HCT116 (cell line): ENCODE data around the gene RHCE. TPM values are rescaled to one million over a fixed set of nuclear protein-coding genes. Genes with fewer than 3 reads are reported as not detected.

Experiments
- ATAC-seq: fragments of 200-7000 bp; cut with Tn5 transposase; 2 replicates; pipeline ENCODE4 v1.9.1; 2020; ENCODE audit warnings: mild to moderate bottlenecking, moderate library complexity
- BruUV-seq: library from RNA; stranded (reverse); fragments of 400-500 nt; replicated peaks from 2 replicates; lab custom pipeline; 2021; lab: Mats Ljungman, UMichigan
- CTCF ChIA-PET: fragments of 300-600 bp; sonication (Branson Sonifier 250); formaldehyde crosslinking; loops from one replicate; lab custom pipeline; 2021; ENCODE audit warnings: antibody characterized with exemption; lab: Charles Lee
- POLR2A ChIA-PET: fragments of 300-600, 350-600 bp; sonication (Branson Sonifier 250); formaldehyde crosslinking; loops from one replicate; lab custom pipeline; 2021; ENCODE audit warnings: antibody characterized with exemption; lab: Charles Lee
- RAD21 ChIA-PET, 2 experiments: fragments of 300-600 bp; sonication (Branson Sonifier 250); formaldehyde crosslinking; loops; one replicate each; lab custom pipeline; 2023; ENCODE audit warnings: low total read pairs in 2 of 2; ENCODE audit not compliant: uncharacterized antibody in 2 of 2, unreplicated experiment in 2 of 2, low non-redundant PET in 1 of 2; lab: Charles Lee
- DNase-seq: peaks from one replicate; pipeline ENCODE4 v3.0.0-alpha.2; 2010; ENCODE audit warnings: low read depth, low spot score
- H2AFZ ChIP-seq: fragments of 200-600 bp; shearing (Covaris generic), sonication (generic); 2 replicates; pipeline ENCODE4 v1.6.1; 2017; ENCODE audit warnings: low read depth, mixed run types, mixed read lengths, antibody characterized with exemption, low read length; ENCODE audit not compliant: poor library complexity, severe bottlenecking
- H3K27ac ChIP-seq: 2 replicates; pipeline ENCODE4 v1.5.1; 2012; ENCODE audit warnings: low read depth, low read length
- H3K27me3 ChIP-seq: fragments of 200-600 bp; sonication (generic); 2 replicates; pipeline ENCODE4 v1.6.1; 2016; ENCODE audit warnings: mixed run types, low read length, mixed read lengths; ENCODE audit not compliant: insufficient read depth
- H3K36me3 ChIP-seq, 2 experiments: fragments of 200-500 bp in 1 of 2; fragments of 200-600 bp in 1 of 2; sonication (Bioruptor generic) in 1 of 2; sonication (generic) in 1 of 2; 2 replicates each; pipeline versions ENCODE4 v1.5.1 to v1.6.1; 2014 to 2016; ENCODE audit warnings: low read length in 2 of 2, inconsistent platforms in 1 of 2, mixed read lengths in 1 of 2, mixed run types in 1 of 2; ENCODE audit not compliant: insufficient read depth in 2 of 2, control insufficient read depth in 1 of 2
- H3K4me1 ChIP-seq, 2 experiments: fragments of 200-600 bp in 1 of 2; sonication (generic) in 1 of 2; 2 replicates each; pipeline versions ENCODE4 v1.5.1 to v1.6.1; 2012 to 2017; ENCODE audit warnings: low read length in 2 of 2, inconsistent platforms in 1 of 2, mild to moderate bottlenecking in 1 of 2, mixed read lengths in 1 of 2, mixed run types in 1 of 2, moderate library complexity in 1 of 2; ENCODE audit not compliant: insufficient read depth in 2 of 2, control insufficient read depth in 1 of 2
- H3K4me2 ChIP-seq: fragments of 200-600 bp; sonication (generic); 2 replicates; pipeline ENCODE4 v1.6.1; 2017; ENCODE audit warnings: mixed run types, low read length, mixed read lengths
- H3K4me3 ChIP-seq, 2 experiments: fragments of 200-600 bp in 1 of 2; sonication (generic) in 1 of 2; replicated peaks in 1 of 2; 2 replicates each; pipeline ENCODE4 v1.5.1; 2011 to 2016; ENCODE audit warnings: low read length in 2 of 2, control low read depth in 1 of 2, low read depth in 1 of 2, mild to moderate bottlenecking in 1 of 2, mixed read lengths in 1 of 2, mixed run types in 1 of 2
- H3K79me2 ChIP-seq: fragments of 200-600 bp; sonication (generic); 2 replicates; pipeline ENCODE4 v1.6.1; 2017; ENCODE audit warnings: mild to moderate bottlenecking, mixed run types, low read length, moderate library complexity, mixed read lengths; ENCODE audit not compliant: insufficient read depth
- H3K9ac ChIP-seq: fragments of 200-600 bp; sonication (generic); 2 replicates; pipeline ENCODE4 v1.6.1; 2016; ENCODE audit warnings: low read length, mixed read lengths
- H3K9me2 ChIP-seq: fragments of 200-600 bp; sonication (generic), shearing (Covaris generic); 2 replicates; pipeline ENCODE4 v1.6.1; 2017; ENCODE audit warnings: mixed run types, mild to moderate bottlenecking, moderate library complexity; ENCODE audit not compliant: insufficient read depth
- H3K9me3 ChIP-seq, 2 experiments: fragments of 200-500 bp in 1 of 2; fragments of 200-600 bp in 1 of 2; sonication (Bioruptor generic) in 1 of 2; sonication (generic) in 1 of 2; 2 replicates each; pipeline ENCODE4 v1.6.1; 2014 to 2017; ENCODE audit warnings: low read length in 2 of 2, mixed read lengths in 2 of 2, inconsistent platforms in 1 of 2, low read depth in 1 of 2, mild to moderate bottlenecking in 1 of 2, mixed run types in 1 of 2, moderate library complexity in 1 of 2; ENCODE audit not compliant: control insufficient read depth in 1 of 2, insufficient read depth in 1 of 2
- H4K20me1 ChIP-seq: fragments of 200-600 bp; sonication (generic), shearing (Covaris generic); 2 replicates; pipeline ENCODE4 v1.6.1; 2017; ENCODE audit warnings: mixed run types, mild to moderate bottlenecking, moderate library complexity; ENCODE audit not compliant: insufficient read depth
- ATF3 ChIP-seq: IDR thresholded peaks from 2 replicates; pipeline ENCODE4 v1.6.1; 2012
- CEBPB ChIP-seq: IDR thresholded peaks from 2 replicates; pipeline ENCODE4 v1.6.1; 2012; ENCODE audit warnings: low read depth
- CTCF ChIP-seq, 3 experiments: fragments of 200-600 bp in 1 of 3; sonication (generic) in 1 of 3; IDR thresholded peaks in 2 of 3; conservative IDR thresholded peaks in 1 of 3; 2 replicates each; pipeline ENCODE4 v1.5.1; 2012 to 2017; ENCODE audit warnings: low read depth in 2 of 3, low read length in 2 of 3, antibody characterized with exemption in 1 of 3, borderline replicate concordance in 1 of 3, control low read depth in 1 of 3, mild to moderate bottlenecking in 1 of 3, mixed read lengths in 1 of 3, mixed run types in 1 of 3, moderate library complexity in 1 of 3; ENCODE audit not compliant: insufficient read depth in 1 of 3
- EGR1 ChIP-seq: IDR thresholded peaks from 2 replicates; pipeline ENCODE4 v1.6.1; 2012; ENCODE audit warnings: low read depth
- EZH2 ChIP-seq: fragments of 200-600 bp; sonication (generic); IDR thresholded peaks from 2 replicates; pipeline ENCODE4 v1.6.1; 2017; ENCODE audit warnings: antibody characterized with exemption, mixed run types
- JUND ChIP-seq: IDR thresholded peaks from 2 replicates; pipeline ENCODE4 v1.6.1; 2012
- MAX ChIP-seq: IDR thresholded peaks from 2 replicates; pipeline ENCODE4 v1.6.1; 2012
- POLR2AphosphoS5 ChIP-seq: IDR thresholded peaks from 2 replicates; pipeline ENCODE4 v1.6.1; 2011; ENCODE audit warnings: mild to moderate bottlenecking, low read depth, low read length, moderate library complexity
- RAD21 ChIP-seq: IDR thresholded peaks from 2 replicates; pipeline ENCODE4 v1.6.1; 2012; ENCODE audit warnings: low read depth, mild to moderate bottlenecking
- TCF7L2 ChIP-seq: IDR thresholded peaks from 2 replicates; pipeline ENCODE4 v1.7.0; 2011; ENCODE audit warnings: borderline replicate concordance, inconsistent platforms; ENCODE audit not compliant: insufficient read depth, insufficient read length; ENCODE audit errors: extremely low read depth
- YY1 ChIP-seq: IDR thresholded peaks from 2 replicates; pipeline ENCODE4 v1.6.1; 2011; ENCODE audit warnings: low read length, low read depth, moderate library complexity, mild to moderate bottlenecking; ENCODE audit not compliant: insufficient replicate concordance; ENCODE audit errors: extremely low read depth
- ZNF274 ChIP-seq: fragments of 200-500 bp; sonication (Bioruptor generic); IDR thresholded peaks from 2 replicates; pipeline ENCODE4 v1.6.1; 2014; ENCODE audit warnings: mild to moderate bottlenecking, low read depth, low read length, inconsistent platforms
- intact Hi-C: fragments of 100-400 bp; cut with micrococcal nuclease; formaldehyde crosslinking; loops from 2 replicates; pipeline ENCODE4 v1.10.0; 2022
- total RNA-seq: library from RNA; stranded (reverse); gene quantifications from one replicate; pipeline ENCODE4 v1.2.1, GENCODE V29; 2021; ENCODE audit not compliant: unreplicated experiment

Gene RHCE
- total RNA-seq, 1 experiment from 2014 or later, result 0.64 TPM

- Histone ChIP-seq H3K9ac (no peak overlapping the region), H3K36me3 (peaks cover 15 to 16% of the 10 kb centered on the region in 2 experiments), H3K9me3 (no peaks in the 10 kb centered on the region), H3K27ac (no peak overlapping the region), H3K4me1 (peaks cover 9 to 25% of the 10 kb centered on the region in 2 experiments; a peak in 3 of 4 replicates), H2AFZ (no peak overlapping the region), H4K20me1 (peaks cover 4% of the 10 kb centered on the region; the same call in 1 of the 2 replicates), H3K79me2 (no peaks in the 10 kb centered on the region), H3K27me3 (no peaks in the 10 kb centered on the region), H3K9me2 (no peaks in the 10 kb centered on the region), H3K4me2 (no peak overlapping the region), H3K4me3 (no peak overlapping the region)
- intact Hi-C loops, result no loop called here
- BruUV-seq, result no TSS peak
- ChIA-PET RAD21 (no interaction called here), POLR2A (no interaction called here), CTCF (no interaction called here)
- ATAC-seq, result no peak
- no peak for DNase-seq
- TF ChIP-seq POLR2AphosphoS5 (no peak), EGR1 (no peak), RAD21 (no peak), JUND (no peak), CEBPB (no peak), ATF3 (no peak), YY1 (no peak), EZH2 (no peak), CTCF (IDR thresholded peaks at IDR 0.05 in 2 of 3, conservative IDR thresholded peaks at IDR 0.05 in 1 of 3; ENCODE audit: borderline replicate concordance in 1 of 3, insufficient read depth in 1 of 3, low read depth in 2 of 3, low read length in 2 of 3) (no peak), MAX (no peak), ZNF274 (no peak), TCF7L2 (no peak)
These were observed 64.2 kb downstream of the RHCE start for GRCh38 chr1:25356441-25356840.
